AG20443 (cell line): ENCODE measurements around the gene CNNM1.

Experiments used
- DNase-seq: peaks from one replicate; pipeline ENCODE4 v3.0.0; 2012; ENCODE audit warnings: low spot score, mixed read lengths

The CNNM1 gene

DNA sequence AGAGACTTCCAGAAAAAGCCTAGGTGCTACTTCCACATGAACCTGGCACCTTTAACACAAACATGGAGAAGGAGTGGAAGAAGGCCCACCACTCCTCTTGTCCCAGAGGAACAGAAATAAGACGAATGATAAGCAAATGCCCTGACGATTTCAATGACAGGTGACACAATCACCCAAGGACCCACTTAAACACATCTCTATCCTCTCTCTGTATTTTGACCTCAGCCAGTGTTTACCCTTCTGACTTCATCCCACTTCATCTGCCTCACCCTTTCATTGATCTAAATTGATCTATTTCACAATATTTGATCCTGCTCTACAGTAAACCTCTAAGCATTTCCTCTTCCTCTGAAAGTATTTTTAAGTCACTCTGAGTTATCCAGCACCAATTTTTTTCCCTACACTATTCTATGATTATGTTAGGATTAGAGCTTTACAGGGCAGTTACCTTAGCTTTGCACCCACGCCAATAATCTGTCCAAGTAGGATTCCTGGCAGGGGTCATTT lies 92.1 kb downstream of the CNNM1 start:
- DNase-seq = no peak

DNA sequence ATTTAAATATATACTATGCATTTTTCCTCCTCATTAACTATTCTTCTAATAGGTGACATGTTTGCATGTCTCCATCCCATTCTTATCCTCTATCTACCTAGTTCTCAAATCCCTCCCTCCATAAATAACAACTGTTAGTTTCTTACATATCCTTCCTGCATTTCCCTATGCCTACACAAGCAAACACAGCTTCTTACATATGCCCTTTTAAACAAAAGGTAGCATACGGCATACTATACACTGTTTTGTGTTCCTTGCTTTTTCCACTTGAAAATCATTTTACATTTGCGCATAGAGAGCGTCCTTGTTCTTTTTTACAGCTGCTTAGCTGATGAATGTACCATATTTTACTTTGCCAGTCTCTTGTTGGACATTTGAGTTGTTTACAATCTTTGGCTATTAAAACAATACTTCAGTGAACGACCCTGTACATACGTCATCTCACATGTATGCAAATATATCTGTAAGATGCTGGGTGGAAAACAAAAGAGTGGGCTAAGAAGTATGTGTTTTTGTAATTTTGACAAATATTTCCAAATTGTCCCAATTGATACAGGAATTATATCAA lies 93.5 kb downstream of the CNNM1 start:
- DNase-seq = no peak

DNA sequence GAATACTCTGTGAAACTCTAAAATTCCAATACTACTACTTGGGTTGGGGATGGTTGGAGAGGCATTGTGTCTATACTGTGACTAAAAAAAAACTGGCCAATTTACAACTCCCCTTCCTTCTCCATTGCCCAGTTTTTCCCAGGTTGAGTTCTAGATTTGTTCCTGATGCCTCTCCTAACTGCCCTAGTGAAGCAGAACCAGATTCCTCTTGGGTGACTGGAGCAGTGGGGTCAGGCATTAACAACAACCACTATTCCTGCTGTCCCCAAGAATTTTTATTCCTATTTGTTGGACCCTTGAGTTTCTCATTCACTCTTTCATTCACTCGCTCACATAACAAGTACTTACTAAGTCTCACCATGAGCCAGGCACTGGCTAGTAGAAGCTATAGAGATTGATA lies 95.5 kb downstream of the CNNM1 start:
- DNase-seq = no peak

DNA sequence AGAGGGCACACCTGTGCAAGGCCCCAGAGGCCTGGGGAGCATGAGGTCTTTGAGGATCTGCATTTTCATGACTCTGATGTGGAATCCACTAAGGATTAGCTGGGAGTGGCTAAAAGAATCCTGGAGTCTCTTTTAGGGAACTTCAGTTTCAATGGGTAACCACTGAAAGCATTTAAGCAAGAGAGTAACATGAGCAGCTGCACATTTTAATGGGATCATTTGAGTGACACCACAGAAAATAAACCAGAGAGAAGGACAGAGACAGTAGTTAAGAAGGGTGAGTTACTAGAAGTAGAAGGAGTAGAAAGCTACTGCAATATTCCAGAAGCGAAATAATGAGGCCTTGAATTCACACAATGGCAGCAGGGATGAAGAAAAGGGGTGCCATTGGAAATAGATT lies 96.0 kb downstream of the CNNM1 start:
- DNase-seq = no peak

DNA sequence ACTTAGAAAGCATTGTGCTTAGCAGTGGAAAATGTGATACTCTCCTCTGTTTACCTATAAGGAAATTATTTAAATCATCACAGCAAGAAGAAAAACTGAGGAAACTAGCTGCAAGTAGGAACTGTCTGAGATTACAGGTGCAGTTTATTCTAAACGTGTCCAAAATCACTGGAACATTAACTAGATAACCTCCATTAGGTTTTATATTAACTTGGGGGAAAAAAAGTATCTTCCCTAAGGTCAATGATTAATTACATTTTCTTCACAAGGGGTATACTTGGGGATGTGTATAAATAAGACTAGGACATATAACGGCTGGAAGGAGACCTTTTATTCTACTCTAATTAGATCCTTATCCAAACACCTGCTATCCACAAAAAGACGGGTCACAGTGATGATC lies 97.5 kb downstream of the CNNM1 start:
- no peak for DNase-seq

DNA sequence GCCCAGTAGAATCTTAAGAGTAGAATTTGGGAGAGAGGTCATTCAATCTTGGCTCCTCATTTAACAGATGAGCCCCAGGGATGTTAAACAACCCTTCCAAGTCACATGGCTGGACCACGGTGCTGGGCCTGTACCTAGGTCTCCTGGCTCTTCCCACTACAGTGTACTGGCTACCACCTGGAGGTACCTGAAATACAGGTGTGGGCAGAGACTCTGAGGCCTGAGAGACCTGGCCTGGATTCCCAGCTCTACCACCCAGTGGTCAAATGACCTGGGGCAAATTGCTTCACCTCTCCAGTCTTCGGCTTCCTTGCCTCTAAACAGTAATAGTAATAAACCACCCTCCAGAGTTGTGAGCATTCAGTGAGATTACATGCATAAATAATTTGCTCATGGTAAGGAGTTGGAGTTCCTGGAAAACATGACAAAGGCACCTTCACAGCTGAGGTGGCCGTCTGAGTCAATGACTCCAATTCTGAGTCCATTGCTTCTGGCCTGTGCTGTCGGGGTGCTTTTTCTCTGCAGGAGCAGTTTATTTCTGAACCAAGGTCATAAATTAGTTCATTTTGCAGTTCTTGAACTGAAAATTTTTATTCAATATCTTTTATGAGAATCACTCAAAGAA lies 98.5 kb downstream of the CNNM1 start:
- DNase-seq = no peak

DNA sequence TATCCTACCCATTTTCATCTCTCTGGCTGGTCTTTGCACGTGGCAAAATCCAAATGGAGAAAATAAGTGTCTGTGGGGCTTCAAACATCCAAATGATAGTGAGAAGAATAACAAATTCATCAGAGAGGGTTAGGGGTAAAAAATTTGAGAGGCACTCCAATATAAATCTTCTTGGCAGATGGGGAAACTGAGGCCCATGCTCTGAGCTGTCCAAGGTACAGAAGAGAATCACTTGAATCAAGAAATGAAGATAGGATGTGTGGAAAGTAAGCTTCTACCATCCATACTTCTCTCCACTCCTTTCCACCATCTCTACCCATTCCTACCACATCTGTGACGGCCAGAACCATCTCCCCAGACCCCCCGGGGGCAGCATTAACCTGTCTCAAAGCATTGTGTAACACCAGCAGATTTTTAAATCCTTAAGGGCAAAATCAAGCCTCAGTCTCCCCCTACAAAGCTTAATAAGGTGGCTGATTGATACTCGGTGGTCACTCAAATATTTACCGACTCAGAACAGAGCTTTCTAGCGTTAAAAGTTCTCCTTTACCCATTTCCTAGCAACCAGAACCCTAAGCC lies 100.5 kb downstream of the CNNM1 start:
- no peak for DNase-seq

DNA sequence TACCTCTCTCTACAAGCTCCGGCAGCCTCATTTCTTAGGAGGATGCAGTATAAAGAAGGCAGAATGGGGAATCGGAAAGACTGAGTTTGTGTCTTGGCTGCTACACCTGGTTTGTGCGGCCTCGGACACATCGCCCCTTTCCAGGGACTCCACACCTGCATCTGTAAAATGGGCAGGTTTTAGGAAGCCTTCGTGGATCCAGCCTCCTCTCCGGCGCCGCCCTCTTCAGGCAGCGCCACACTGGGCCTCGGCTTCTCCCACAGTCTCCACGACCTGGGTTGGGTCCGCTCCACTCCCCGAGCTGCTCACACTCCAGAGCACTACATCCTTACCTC lies 100.9 kb downstream of the CNNM1 start:
- peak; percentile 50 for DNase-seq

DNA sequence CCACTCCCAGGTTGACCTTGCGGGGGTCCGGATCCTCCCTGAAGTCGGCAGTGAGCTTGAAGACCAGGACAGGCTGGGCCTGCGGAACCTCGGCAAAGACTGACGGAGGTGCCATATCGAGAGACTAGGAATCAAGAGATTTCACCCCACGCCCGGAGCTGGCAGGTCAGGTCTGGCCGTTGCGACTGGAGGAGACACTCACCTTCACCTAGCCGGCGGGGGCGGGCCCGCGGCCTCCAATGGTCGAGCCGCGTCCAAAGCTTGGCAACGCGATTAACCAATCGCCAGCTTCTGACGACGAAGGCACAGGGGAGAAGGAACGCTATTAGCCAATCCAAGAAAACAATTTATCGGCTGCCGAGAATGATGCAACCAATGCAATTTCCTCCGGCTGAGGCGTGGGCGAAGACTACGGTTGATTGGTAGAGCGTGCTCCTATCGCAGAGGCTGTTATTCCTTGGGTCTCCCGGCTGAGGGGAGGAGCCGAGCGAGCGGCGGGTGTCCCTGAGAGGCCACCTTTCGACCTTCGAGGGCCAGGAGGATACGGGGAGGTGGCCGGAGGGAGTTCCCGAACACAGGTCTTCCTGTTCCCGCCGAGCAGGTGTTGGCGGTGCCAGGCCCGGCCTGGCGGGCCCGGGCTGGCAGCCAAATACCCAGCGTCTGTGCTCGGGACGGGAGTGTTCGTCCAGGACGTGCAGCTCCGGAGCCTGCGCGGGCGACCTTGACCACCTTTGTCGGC lies 101.5 kb downstream of the CNNM1 start, which contains the start of gene GOT1:
TSS of gene GOT1 (minus strand) at position 174 of the 739 bp plus-strand sequence. CDS start at position 115, 59 bp downstream.
- DNase-seq = peak; percentile 98

DNA sequence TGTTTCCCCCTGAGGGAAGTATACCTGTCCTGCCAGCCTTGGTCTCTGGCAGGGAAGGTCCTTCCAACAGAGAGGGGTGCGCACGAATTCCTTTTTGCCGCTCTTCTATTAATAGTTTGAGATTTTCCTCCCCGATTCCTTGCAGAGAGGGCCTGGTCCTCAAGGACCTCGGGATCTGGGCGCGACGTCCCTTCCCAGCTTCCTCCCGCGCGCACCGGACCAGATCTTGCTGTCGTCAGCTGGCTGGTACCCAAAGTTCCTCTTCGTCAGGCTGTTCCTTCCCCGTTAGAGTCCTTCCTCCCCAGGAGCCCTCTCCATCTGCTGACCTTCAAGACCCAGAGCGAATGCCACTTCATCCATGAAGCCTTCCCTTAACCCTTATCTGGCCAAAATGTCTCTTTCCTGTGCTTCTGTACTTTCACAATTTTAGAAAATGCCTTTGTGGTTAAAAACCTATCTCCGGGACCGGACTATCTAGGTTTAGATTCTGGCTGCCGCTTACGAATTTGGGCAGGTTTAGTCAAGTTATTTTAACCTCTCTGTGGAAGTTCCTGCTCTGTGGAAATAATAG lies 102.1 kb downstream of the CNNM1 start:
- DNase-seq = peak; percentile 53

DNA sequence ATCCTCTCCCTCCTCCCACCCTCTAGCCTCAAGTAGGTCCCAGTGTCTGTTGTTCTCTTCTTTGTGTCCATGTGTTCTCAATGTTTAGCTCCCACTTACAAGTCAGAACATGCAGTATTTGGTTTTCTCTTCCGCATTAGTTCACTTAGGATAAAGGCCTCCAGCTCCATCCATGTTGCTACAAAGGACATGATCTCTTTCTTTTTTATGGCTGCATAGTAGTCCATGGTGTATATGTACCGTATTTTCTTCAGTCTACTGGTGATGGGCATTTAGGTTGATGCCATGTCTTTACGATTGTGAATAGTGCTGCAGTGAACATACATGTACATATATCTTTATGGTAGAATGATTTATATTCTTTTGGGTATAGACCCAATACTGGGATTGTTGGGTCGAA lies 102.9 kb downstream of the CNNM1 start:
- no peak for DNase-seq

DNA sequence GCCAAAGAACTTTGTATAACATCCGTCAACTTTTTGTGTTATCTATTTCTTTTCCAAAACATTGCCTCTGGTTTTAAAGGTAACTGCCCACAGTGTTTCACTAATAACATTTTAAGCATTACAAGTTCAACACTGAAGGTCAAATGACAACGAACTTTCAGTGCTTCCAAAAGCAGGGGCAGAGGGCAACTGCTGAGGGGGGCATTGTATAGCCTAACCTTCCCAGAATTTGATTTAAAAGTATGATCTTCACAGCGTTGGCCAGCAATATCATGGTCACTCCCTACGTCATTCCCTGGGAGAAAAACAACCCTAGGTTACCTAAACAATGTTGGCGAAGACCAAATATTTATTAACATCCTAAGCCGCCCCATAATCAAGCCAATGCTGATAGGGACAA lies 103.7 kb downstream of the CNNM1 start:
- no peak for DNase-seq

DNA sequence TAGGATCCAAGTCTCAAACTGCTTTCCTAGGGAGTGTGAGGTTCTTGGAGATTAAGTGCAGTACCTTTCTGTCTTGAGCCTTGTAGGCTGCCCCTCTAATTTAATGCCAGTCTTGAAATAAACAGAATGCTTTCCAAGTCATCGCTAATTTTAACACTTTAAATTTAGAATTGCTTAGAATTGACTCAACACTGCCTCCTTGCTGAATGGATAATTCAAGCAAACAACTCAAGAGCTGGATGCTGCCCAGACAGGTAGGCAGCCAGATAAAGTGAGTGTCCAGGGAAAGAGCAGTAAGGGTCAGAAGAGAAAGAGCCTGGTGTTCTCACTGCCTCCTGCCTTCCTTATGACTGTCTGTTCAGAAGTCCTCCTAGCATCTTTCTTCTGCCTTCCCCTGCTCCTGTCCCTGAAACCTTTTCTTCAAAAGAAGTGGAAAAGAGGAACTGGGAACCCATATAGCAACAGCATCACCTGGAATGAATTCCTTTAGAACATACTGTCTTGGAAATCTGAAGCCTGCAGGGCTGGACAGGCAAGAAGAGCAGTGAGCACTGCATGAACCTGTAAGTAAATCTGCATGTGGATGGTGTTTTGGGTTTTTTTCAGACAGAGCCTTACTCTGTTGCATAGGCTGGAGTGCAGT lies 104.3 kb downstream of the CNNM1 start:
- no peak for DNase-seq

DNA sequence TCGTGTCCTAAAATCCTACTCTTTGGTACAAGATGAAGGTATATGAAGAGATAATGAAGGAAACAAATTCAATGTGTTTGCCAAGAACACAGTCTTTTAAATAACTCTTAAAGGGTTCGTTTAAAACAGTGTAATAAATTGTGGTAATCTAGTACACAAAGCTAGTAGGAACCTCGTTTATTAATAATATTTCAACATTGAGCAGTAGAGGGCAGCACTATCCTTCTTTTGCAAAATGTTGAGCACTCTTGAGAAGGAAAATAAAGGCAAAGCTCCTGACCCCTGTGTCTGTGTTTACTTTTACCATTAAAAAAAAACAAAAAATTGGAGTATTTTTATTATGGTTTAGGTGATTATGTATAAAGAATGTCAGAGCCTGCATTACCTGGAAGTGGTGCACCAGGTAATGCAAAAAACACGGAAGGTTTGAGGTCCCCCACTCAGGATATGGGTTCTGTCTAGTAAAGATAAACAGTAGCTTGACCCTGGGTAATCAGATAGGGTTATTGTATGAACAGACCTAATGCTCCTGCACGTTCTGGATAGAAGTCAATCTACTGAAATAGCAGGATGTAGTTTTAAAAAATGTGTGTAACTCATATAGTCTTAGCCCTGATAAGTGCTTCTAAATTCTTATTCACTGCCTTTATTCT lies 107.0 kb downstream of the CNNM1 start:
- DNase-seq = peak; percentile 33

DNA sequence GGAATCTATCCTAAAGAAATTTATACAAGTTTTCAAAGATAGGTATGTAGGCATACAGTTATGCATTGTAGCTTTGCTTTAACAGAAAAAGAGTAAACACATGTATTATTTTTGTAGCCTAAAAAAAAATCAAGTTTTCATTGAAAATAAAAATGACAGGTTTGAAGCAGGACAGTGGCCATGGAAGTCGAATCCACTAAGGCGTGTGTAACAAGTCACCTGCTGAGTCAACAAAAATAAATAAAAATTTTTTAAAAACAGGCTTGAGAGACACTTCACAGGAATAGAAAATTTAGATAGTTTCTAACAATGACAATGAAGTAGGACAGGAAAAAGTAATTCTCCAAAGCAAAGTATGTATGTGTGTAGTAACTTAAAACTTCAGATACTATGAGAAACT lies 109.7 kb downstream of the CNNM1 start:
- no peak for DNase-seq

DNA sequence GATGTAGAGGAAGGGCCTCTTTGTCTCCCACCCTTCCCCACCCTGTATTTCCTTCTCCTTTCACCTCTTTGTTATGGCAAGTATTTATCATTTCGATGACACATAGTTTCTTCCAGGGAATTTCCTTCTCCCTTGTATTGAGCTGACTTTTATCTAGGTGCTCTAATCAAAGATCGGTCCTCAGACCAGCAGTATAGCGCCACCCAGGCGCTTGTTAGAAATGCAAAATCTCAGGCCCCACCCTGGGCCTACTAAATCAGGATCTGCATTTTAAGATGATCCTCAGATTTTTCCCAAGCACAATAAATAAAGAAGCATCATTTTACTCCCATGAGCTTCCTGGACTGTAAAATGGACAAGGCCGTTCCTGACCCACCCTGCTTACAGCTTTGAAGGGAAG lies 113.2 kb downstream of the CNNM1 start:
- no peak for DNase-seq

DNA sequence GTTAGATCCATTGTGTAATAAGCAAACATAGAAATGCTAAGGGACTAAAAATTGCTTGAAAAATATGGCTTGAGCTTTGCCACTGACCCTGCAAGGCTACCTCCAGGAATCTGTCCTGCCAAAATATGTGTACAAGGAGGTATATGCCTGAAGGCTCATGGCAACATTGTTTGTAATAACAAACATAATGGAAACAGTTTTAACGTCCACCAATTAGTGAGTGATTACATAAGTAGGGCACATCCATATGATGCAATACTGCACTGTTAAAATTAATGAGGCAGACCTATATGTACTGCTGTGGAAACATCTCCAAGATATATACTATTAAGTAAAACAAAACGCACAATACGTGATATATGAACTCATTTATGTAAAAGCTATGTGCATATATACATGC lies 114.3 kb downstream of the CNNM1 start:
- no peak for DNase-seq
